Measurements from ENCODE around the gene AGMAT.

AGMAT gene

GRCh38 chr1:15627343-15627988, 42.6 kb upstream of the AGMAT start:
- no peak overlapping the region for H2AFZ ChIP-seq (ENCODE audit: low read depth, low read length, severe bottlenecking)
- TF ChIP-seq, protein P1, sequence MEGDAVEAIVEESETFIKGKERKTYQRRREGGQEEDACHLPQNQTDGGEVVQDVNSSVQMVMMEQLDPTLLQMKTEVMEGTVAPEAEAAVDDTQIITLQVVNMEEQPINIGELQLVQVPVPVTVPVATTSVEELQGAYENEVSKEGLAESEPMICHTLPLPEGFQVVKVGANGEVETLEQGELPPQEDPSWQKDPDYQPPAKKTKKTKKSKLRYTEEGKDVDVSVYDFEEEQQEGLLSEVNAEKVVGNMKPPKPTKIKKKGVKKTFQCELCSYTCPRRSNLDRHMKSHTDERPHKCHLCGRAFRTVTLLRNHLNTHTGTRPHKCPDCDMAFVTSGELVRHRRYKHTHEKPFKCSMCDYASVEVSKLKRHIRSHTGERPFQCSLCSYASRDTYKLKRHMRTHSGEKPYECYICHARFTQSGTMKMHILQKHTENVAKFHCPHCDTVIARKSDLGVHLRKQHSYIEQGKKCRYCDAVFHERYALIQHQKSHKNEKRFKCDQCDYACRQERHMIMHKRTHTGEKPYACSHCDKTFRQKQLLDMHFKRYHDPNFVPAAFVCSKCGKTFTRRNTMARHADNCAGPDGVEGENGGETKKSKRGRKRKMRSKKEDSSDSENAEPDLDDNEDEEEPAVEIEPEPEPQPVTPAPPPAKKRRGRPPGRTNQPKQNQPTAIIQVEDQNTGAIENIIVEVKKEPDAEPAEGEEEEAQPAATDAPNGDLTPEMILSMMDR (IDR thresholded peaks at IDR 0.05; ENCODE audit: insufficient read depth, low read length, poor library complexity, severe bottlenecking) = no peak
- no peak for TF ChIP-seq EZH2phosphoT487 (conservative IDR thresholded peaks at IDR 0.05; ENCODE audit: low read length)
- H3K36me3 ChIP-seq (ENCODE audit: low read length) = peaks cover 23% of the 10 kb centered on the region; the same call in 1 of the 2 replicates
- 0 out of 2 replicates have a peak overlapping the region, but pooled peaks have one; percentile 1 for H3K27ac ChIP-seq (ENCODE audit: low read depth, low read length)
- H3K9ac ChIP-seq (ENCODE audit: low read length) = no peak overlapping the region
- H3K9me3 ChIP-seq (ENCODE audit: insufficient read depth, low read length) = no peaks in the 10 kb centered on the region
- H3K4me3 ChIP-seq (ENCODE audit: insufficient read depth, low read length, poor library complexity, severe bottlenecking) = no peak overlapping the region
- H3K9me2 ChIP-seq (replicated peaks; ENCODE audit: insufficient read depth, low read length) = no peaks in the 10 kb centered on the region
- no peaks in the 10 kb centered on the region for H3K27me3 ChIP-seq (ENCODE audit: low read length)
- no peak overlapping the region for H3K4me2 ChIP-seq (ENCODE audit: low read depth, low read length, poor library complexity, severe bottlenecking)
- peaks cover 7% of the 10 kb centered on the region; the same call in 1 of the 2 replicates for H3F3A ChIP-seq (ENCODE audit: insufficient read depth)
- peaks cover 60% of the 10 kb centered on the region for H3K79me2 ChIP-seq (ENCODE audit: insufficient read depth, low read length)
- H4K20me1 ChIP-seq (ENCODE audit: low read depth, low read length) = peaks cover 13% of the 10 kb centered on the region; the same call in 1 of the 2 replicates

DNA sequence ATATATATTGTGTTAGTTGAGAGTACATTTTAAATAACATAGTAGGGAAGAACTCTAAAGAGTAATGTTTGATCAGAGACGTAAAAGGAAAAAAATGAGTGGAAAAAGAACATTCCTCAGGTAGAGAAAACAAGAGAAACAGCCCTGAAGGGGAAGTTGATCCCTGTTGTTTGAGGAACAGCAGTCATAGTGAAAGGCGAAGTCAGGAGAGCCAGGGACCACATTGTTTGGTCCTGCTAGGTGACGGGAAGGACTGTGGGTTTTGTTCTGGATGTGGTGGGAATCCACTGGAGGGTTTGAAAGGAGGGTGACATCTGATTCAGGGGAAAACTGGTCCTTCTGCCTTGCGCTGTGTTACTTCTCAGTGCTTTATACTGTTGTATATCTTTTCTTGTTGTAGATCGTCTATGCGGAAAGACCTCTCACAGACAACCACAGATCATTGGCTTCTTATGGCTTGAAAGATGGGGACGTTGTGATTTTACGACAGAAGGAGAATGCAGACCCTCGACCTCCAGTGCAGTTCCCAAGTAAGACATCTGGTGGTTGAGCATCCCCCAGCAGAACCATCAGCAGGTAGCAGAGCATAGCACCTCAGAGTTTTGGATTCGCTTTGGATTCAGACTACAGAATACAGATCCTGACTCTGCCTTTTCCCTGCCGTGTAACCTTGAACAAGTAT, 41.6 kb upstream of the AGMAT start:
- H3K9ac ChIP-seq (ENCODE audit: low read length) = no peak overlapping the region
- no peak overlapping the region for H2AFZ ChIP-seq (ENCODE audit: low read depth, low read length, severe bottlenecking)
- H3K79me2 ChIP-seq (ENCODE audit: insufficient read depth, low read length) = peaks cover 71% of the 10 kb centered on the region
- H3F3A ChIP-seq (ENCODE audit: insufficient read depth) = peaks cover 7% of the 10 kb centered on the region; the same call in 1 of the 2 replicates
- peaks cover 18% of the 10 kb centered on the region; the same call in 1 of the 2 replicates for H4K20me1 ChIP-seq (ENCODE audit: low read depth, low read length)
- peaks cover 20% of the 10 kb centered on the region; the same call in 1 of the 2 replicates for H3K36me3 ChIP-seq (ENCODE audit: low read length)
- H3K9me3 ChIP-seq (ENCODE audit: insufficient read depth, low read length) = no peaks in the 10 kb centered on the region
- no peaks in the 10 kb centered on the region for H3K9me2 ChIP-seq (replicated peaks; ENCODE audit: insufficient read depth, low read length)
- H3K4me3 ChIP-seq (ENCODE audit: insufficient read depth, low read length, poor library complexity, severe bottlenecking) = no peak overlapping the region
- H3K27me3 ChIP-seq (ENCODE audit: low read length) = no peaks in the 10 kb centered on the region
- no peak overlapping the region for H3K4me2 ChIP-seq (ENCODE audit: low read depth, low read length, poor library complexity, severe bottlenecking)
- no peak overlapping the region for H3K27ac ChIP-seq (ENCODE audit: low read depth, low read length)
- no peak for TF ChIP-seq EZH2phosphoT487 (conservative IDR thresholded peaks at IDR 0.05; ENCODE audit: low read length)
- TF ChIP-seq, protein P1 (IDR thresholded peaks at IDR 0.05; ENCODE audit: insufficient read depth, low read length, poor library complexity, severe bottlenecking) = no peak

- H3K79me2 ChIP-seq (ENCODE audit: insufficient read depth, low read length) = peaks cover 82% of the 10 kb centered on the region
- H4K20me1 ChIP-seq (ENCODE audit: low read depth, low read length) = peaks cover 26% of the 10 kb centered on the region; the same call in 1 of the 2 replicates
- peaks cover 7% of the 10 kb centered on the region; the same call in 1 of the 2 replicates for H3F3A ChIP-seq (ENCODE audit: insufficient read depth)
- no peak overlapping the region for H3K27ac ChIP-seq (ENCODE audit: low read depth, low read length)
- no peak overlapping the region for H3K4me3 ChIP-seq (ENCODE audit: insufficient read depth, low read length, poor library complexity, severe bottlenecking)
- no peak overlapping the region for H2AFZ ChIP-seq (ENCODE audit: low read depth, low read length, severe bottlenecking)
- no peak overlapping the region for H3K9ac ChIP-seq (ENCODE audit: low read length)
- no peaks in the 10 kb centered on the region for H3K9me2 ChIP-seq (replicated peaks; ENCODE audit: insufficient read depth, low read length)
- H3K9me3 ChIP-seq (ENCODE audit: insufficient read depth, low read length) = no peaks in the 10 kb centered on the region
- peaks cover 14% of the 10 kb centered on the region; the same call in 1 of the 2 replicates for H3K36me3 ChIP-seq (ENCODE audit: low read length)
- no peak for TF ChIP-seq EZH2phosphoT487 (conservative IDR thresholded peaks at IDR 0.05; ENCODE audit: low read length)
- TF ChIP-seq, protein P1 (IDR thresholded peaks at IDR 0.05; ENCODE audit: insufficient read depth, low read length, poor library complexity, severe bottlenecking) = no peak
- no peaks in the 10 kb centered on the region for H3K27me3 ChIP-seq (ENCODE audit: low read length)
- H3K4me2 ChIP-seq (ENCODE audit: low read depth, low read length, poor library complexity, severe bottlenecking) = no peak overlapping the region
Observed at GRCh38 chr1:15625056-15625917, 40.4 kb upstream of the AGMAT start.

Data from SU-DHL-6 (cell line).